Measurements from ENCODE around the gene ADAMTS4.

DNA sequence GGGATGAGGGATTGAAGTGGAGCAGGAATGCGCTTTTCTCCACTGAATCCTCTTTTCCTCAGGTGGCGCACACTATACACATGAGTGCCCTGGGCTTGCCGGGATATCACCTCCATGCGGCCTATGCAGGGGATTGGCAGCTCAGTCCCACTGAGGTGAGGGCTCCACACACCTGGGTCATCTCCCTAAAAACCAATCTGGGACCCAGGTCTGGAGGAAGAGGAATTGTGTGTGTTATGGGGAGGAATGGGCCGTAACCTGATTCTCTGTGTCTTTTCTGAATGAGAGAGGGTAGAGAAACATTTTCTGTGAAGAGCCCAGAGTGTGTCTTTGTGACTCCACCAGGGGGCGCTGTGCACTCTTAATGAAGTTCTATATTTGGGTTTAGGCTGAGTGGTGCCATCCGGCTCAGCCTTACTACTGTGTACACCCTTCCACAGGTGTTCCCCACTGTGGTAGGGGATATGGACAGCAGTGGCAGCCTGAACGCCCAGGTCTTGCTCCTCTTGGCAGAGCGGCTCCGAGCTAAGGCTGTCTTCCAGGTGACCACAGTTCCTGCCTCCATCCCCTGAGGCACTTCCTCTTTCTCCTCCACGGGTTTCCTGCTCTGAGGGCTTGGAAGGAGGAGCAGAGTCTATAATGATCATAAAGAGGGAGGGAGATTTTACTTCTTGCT lies 28.5 kb upstream of the ADAMTS4 start:
- TF ChIP-seq, protein P1, sequence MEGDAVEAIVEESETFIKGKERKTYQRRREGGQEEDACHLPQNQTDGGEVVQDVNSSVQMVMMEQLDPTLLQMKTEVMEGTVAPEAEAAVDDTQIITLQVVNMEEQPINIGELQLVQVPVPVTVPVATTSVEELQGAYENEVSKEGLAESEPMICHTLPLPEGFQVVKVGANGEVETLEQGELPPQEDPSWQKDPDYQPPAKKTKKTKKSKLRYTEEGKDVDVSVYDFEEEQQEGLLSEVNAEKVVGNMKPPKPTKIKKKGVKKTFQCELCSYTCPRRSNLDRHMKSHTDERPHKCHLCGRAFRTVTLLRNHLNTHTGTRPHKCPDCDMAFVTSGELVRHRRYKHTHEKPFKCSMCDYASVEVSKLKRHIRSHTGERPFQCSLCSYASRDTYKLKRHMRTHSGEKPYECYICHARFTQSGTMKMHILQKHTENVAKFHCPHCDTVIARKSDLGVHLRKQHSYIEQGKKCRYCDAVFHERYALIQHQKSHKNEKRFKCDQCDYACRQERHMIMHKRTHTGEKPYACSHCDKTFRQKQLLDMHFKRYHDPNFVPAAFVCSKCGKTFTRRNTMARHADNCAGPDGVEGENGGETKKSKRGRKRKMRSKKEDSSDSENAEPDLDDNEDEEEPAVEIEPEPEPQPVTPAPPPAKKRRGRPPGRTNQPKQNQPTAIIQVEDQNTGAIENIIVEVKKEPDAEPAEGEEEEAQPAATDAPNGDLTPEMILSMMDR (IDR thresholded peaks at IDR 0.05): peak; percentile 86 to 95 (median 93)
- TF ChIP-seq POLR2A (IDR thresholded peaks at IDR 0.05): no peak
